K562 (cell line): ENCODE measurements around the gene C3. TPM values are rescaled to one million over a fixed set of nuclear protein-coding genes. Genes with fewer than 3 reads are reported as not detected.

Source experiments
- COPS2 ChIP-seq: fragments of 450-650 bp; conservative IDR thresholded peaks from 2 replicates; pipeline ENCODE4 v1.6.1; 2016; ENCODE audit warnings: mild to moderate bottlenecking, moderate library complexity
- DLX4 ChIP-seq: fragments of 250-450 bp; sonication (Bioruptor Pico); IDR thresholded peaks from 2 replicates; pipeline ENCODE4 v1.6.1; 2021; ENCODE audit warnings: mild to moderate bottlenecking
- E2F6 ChIP-seq, 2 experiments: IDR thresholded peaks; 2 replicates each; pipeline ENCODE4 v1.6.1; 2011; ENCODE audit warnings: borderline replicate concordance in 1 of 2, control low read depth in 1 of 2, low read depth in 1 of 2, low read length in 1 of 2, mild to moderate bottlenecking in 1 of 2, mixed read lengths in 1 of 2, moderate library complexity in 1 of 2; ENCODE audit not compliant: insufficient read depth in 1 of 2, insufficient read length in 1 of 2, poor library complexity in 1 of 2, severe bottlenecking in 1 of 2; ENCODE audit errors: extremely low read depth in 1 of 2
- IRF9 ChIP-seq: fragments of 450-650 bp; IDR thresholded peaks from 2 replicates; pipeline ENCODE4 v1.6.1; 2016; ENCODE audit warnings: missing biosample characterization, missing genetic modification characterization
- KDM5B ChIP-seq: fragments of 200-600 bp; sonication (generic); IDR thresholded peaks from 2 replicates; pipeline ENCODE4 v1.6.1; 2012; ENCODE audit warnings: low read depth, mild to moderate bottlenecking, moderate library complexity, low read length, control low read depth, inconsistent platforms; ENCODE audit not compliant: insufficient replicate concordance
- MNT ChIP-seq, 2 experiments: fragments of 450-650 bp; conservative IDR thresholded peaks; 2 replicates each; pipeline ENCODE4 v1.6.1; 2017; ENCODE audit warnings: mild to moderate bottlenecking in 2 of 2, moderate library complexity in 2 of 2
- PKNOX1 ChIP-seq: fragments of 450-650 bp; IDR thresholded peaks from 2 replicates; pipeline ENCODE4 v1.6.1; 2016
- POLR2H ChIP-seq: IDR thresholded peaks from 2 replicates; pipeline ENCODE4 v1.6.1; 2016; ENCODE audit warnings: missing genetic modification characterization, low read depth, mild to moderate bottlenecking, control low read depth, missing compliant biosample characterization, moderate library complexity
- PYGO2 ChIP-seq: fragments of 450-650 bp; IDR thresholded peaks from 2 replicates; pipeline ENCODE4 v1.6.1; 2016; ENCODE audit warnings: mild to moderate bottlenecking, missing genetic modification characterization, moderate library complexity, missing compliant biosample characterization
- RBM39 ChIP-seq: fragments of 200-400 bp; formaldehyde crosslinking; optimal IDR thresholded peaks from 2 replicates; pipeline ENCODE3; 2018; ENCODE audit warnings: low read depth, low read length
- SAFB2 ChIP-seq: fragments of 200-400 bp; formaldehyde crosslinking; IDR thresholded peaks from 2 replicates; pipeline ENCODE4 v1.6.1; 2018; ENCODE audit warnings: borderline replicate concordance, low read length, low read depth, moderate library complexity; ENCODE audit not compliant: severe bottlenecking
- ZBTB5 ChIP-seq: fragments of 450-650 bp; IDR thresholded peaks from 2 replicates; pipeline ENCODE4 v1.6.1; 2017; ENCODE audit warnings: antibody characterized with exemption
- ZKSCAN3 ChIP-seq: fragments of 250-450 bp; sonication (Bioruptor Pico); IDR thresholded peaks from 2 replicates; pipeline ENCODE4 v1.4.0; 2020
- polyA plus RNA-seq, 8 experiments: library from polyadenylated mRNA; depleted of rRNA in 4 of 8; stranded (reverse) in 5 of 8; unstranded in 3 of 8; fragments of >200 nt; fragmentation: Nextera tagmentation in 2 of 8; fragmentation: Illumina TruSeq in 1 of 8; extraction: Ambion mirVana in 2 of 8; extraction: Trizol in 1 of 8; gene quantifications; 2 replicates each; pipeline versions ENCODE4 v1.2.1 to v1.2.3, GENCODE V29; 2011 to 2014; ENCODE audit warnings: inconsistent platforms in 1 of 8, missing spikeins in 1 of 8
- total RNA-seq, 7 experiments: library from RNA; depleted of rRNA in 6 of 7; stranded (reverse); fragments of >200 nt in 6 of 7; fragmentation: Illumina TruSeq in 2 of 7; extraction: Trizol in 2 of 7; gene quantifications; 2 replicates each; pipeline versions ENCODE4 v1.2.1 to v1.2.3, GENCODE V29; 2011 to 2021; ENCODE audit warnings: low replicate concordance in 1 of 7

C3 gene
- total and polyA plus RNA-seq, 9 of the 15 experiments (the other 6 are each of a cell fraction or from before 2014, with no cell fraction given): 0.59 to 10.6 (median 2.2) TPM

- TF ChIP-seq E2F6 (IDR thresholded peaks at IDR 0.05; ENCODE audit: borderline replicate concordance in 1 of 2, extremely low read depth in 1 of 2, insufficient read depth in 1 of 2, insufficient read length in 1 of 2, low read depth in 1 of 2, low read length in 1 of 2, poor library complexity in 1 of 2, severe bottlenecking in 1 of 2): no peak
- no peak for TF ChIP-seq KDM5B
- no peak for TF ChIP-seq ZBTB5
- TF ChIP-seq RBM39: no peak
- no peak for TF ChIP-seq IRF9
- TF ChIP-seq PKNOX1: no peak
- no peak for TF ChIP-seq ZKSCAN3
- TF ChIP-seq SAFB2: no peak
- no peak for TF ChIP-seq PYGO2 (tag)
- TF ChIP-seq COPS2: no peak
- no peak for TF ChIP-seq POLR2H (tag)
- 0 out of 4 replicates have a peak, but pooled peaks of 1 of the 2 experiments have one; percentile 27 for TF ChIP-seq MNT (conservative IDR thresholded peaks at IDR 0.05)
- TF ChIP-seq DLX4: no peak
Measured at GRCh38 chr19:6738787-6739389, 18.4 kb upstream of the C3 start (continued).
